Medulla oblongata (tissue), 1 donor: ENCODE data around the gene C9.
A peak's percentile ranks its signal among the peaks of the same experiment; 100 is the strongest.
"Not testable (repeated sequence)": the region's sequence is repeated elsewhere in the genome, so short reads cannot be mapped to it uniquely, and the experiment has no call there.

Experiments
- DNase-seq: peaks from one replicate; pipeline ENCODE4 v3.0.0-alpha.2; 2015; ENCODE audit errors: extremely low spot score

C9 gene

DNA sequence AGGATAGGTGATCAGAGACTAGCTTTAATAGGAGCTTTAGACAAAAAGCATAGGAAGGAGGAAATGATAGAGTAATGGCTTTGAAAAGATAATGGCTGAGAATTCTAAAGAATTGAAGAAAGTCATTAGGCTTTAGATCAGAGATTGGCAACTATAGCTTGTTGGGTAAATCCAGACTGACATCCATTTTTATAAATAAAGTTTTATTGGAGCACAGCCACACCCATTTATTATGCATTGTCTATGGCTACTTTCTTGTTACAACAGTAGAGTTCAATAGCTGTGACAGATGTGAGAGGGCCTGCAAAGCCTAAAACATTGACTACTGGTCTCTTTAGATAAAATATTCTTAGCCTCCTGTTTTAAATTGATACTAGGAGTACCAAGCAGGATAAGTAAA is 104.2 kb downstream of the C9 start:
- DNase-seq = no peak

DNA sequence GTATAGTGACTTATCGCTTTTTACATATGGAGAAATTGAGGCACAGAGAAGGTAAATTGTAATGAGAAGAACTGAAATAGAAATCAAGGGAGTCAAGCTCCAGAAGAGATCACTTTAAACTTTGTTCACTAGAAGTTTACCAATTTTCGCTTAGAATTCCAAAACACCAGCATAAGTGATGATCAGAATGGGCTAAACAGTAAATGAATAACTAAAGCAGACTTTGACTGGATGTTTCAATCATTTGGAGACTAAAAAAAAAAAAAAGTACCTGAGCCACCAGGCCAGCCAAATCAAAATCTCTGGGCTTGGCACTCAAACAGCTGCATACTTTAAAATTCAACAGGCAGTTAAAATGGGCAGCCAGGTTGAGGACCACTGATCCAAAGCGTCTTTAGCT is 106.7 kb downstream of the C9 start:
- DNase-seq = no peak

DNA sequence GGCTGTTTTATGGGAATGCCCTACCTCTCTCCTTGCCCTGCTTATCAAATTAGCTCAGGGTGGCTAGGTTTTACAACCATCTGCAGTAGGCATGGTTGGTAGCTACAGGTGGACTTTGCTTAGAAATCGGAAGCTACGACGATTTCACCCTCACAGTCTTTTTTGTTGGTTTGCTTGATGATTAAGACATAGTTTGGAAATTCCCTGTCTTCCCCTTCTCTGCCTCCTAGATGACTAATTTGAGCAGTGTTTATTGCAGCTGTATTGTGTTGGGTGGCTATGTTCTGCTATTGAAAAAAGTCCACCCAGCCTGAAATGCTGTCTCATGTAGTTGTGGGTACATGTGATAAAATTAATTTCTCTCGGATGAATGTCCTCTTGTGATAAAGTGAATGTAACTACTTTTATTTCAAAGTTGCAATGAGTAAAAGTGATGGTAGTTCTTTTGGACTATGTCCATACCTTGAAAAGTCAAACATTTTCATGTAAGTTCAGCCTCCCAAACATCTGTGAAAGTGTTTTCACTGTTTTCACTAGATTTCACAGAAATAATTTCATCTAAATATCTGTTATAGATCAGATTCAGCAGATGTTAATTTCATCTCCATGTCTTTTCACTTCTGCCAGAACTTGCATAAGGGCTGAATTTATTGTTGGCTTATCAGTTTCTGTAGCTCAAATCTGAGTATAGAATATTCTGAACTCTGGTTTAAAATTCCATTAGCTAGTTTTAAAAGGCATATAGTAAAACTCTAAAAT is 107.6 kb downstream of the C9 start:
- no peak for DNase-seq

DNA sequence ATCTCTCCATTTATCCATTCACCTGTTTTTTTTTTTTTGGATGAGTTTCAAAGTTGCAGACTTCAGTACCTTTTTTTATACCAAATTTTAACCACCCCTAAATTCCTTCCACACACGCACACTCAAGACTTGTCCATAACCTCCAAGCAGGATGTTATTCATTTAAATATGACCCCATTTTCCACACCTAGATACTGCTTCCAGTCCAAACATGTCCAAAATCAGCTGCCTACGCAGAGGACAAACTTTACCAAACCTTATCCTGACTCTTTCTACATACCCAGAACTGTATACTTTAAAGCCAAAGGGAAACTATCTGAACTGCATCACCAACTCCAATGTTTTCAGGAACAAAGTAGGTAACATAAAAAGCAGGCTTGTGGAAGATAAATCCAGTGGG is 108.9 kb downstream of the C9 start:
- DNase-seq = no peak

DNA sequence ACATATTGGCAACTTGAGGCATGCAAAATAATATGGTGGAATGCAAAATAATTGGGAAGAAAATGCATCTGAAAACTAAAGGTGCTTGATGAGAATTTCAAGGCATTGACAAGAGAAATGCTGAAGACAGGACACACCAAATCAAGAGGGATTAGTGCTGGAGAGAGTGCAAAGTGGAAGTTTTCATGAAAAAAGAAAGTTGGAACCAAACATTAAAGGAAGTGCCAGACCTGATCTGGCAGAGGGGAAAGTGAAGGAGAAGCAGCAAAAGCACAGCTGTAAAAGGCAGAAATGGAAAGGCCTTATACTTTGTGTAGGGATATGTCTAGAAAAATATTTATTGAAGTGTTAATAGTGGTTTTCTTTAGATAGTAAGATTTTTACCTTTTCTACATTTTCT is 109.6 kb downstream of the C9 start:
- DNase-seq = peak; percentile 23

DNA sequence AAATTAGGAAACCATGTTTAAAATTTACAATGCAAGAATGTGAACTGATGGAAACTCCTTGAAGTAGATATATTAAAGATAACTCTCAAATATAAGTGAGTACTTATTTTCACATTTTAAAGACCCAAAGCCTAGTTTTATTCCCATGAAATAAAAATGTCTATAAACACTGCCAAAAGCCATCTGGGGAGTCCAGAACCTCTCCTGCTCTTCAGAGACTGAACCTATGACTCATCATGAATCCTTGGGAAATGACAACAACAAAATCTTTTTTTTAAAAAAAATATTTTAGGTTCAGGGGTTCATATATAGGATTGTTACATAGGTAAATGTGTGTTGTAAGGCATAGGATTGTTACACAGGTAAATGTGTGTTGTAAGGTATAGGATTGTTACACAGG is 111.1 kb downstream of the C9 start:
- no peak for DNase-seq

DNA sequence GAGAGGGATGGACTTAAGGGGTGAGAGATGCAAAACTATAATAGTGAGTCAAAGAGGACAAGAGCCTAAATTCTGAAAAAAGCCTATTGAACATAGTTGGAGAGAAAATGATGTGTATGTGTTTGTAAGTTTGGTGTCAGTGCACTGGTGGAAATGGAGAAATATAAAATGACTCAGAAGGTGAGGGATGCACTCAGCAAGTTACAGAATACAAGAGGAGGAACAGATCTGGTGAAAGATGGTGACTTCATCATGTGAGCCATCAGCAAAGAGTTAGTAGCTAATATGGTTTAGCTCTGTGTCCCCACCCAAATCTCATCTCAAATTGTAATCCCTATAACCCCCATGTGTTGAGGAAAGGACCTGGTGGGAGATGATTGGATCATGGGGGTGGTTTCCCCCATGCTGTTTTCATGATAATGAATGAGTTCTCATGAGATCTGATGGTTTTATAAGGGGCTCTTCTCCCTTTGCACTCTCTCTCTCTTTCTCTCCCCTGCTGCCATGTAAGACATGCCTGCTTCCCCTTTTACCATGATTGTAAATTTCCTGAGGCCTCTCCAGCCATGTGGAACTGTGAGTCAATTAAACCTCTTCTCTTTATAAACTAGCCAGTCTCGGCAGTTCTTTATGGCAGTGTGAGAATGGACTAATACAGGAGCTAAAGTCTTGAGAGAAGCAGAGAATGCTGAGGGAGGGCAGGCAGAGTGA is 114.6 kb downstream of the C9 start:
- no peak for DNase-seq

DNA sequence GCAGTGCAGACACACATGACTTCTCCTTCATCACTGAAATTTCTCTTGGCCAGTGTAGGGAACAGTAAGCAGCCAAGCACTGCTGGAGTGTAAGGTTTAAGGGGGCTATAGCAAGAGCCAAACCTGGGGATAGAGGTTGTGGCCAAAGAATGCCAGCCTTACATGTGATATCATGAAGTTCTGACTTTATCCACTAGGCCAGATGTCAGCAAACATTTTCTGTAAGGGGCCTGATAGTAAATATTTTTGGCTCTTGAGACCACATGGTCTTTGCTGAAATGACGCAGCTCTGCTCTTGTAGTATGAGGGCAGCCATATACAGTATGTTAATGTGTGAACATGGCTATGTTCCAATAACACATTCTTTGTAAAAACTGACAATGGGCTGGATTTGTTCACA is 115.2 kb downstream of the C9 start:
- DNase-seq = no peak

DNA sequence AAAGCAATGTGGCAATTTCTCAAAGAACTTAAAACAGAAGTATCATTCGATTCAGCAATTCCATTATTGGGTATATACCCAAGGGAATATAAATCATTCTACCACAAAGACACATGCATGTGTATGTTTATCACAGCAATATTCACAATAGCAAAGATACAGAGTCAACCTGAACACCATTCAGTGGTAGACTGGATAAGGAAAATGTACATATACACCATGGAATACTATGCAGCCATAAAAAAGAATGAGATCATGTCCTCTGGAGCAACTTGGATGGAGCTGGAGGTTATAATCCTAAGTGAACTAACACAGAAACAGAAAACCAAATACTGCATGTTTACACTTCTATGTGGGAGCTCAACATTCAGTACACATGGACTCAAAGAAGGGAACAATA is 123.5 kb downstream of the C9 start:
- no peak for DNase-seq

DNA sequence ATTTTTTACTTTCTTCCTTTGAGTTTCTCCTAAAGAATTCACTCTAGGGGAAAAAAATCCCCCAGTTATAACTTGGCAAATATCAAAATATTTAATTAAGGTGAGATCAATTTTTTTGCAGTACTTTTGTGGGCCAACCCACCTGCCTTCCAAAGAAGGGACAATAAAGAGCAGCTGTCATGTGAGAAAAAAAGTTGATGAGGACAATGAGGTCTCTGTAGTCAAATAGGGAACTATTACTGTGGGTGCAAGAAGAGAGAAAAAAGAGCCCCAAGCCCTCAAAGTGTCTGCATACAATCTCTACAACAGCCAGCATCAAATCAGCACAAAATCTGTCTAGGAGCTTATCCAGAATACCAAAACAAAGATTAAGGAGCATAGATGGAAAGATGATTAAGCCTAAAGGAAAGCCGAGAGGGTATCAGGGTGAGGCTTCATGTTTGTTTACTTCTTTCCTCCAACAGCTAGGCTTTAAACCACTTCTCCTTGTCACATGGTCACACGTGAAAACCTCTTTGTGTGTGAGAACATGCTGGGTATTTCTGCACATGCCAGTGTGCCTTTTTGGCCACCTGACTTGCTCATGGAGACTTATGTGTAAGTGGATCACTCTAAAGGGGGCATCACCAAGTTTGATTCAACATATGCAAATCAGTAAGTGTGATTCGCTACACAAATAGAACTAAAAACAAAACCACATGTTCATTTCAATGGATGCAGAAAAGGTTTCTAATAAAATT is 125.8 kb downstream of the C9 start:
- no peak for DNase-seq

DNA sequence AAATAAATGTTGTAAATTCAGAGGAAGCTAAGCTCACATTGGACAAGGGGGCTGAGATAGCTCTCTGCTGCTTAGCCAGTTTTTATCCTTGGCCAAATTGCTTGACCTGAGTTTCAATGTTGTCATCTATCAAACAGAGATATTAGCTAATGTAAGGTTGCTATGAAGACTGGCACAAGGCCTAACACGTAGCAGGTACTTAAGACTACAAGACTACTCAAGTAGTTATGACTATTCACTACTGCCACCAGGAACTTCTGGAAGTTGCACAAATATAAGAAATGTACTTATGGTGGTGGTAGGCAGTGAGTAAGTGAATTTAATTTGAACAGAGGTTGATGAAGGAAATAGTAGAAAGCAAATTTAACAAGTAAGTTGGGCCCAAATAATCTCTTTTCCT is 127.6 kb downstream of the C9 start:
- DNase-seq = no peak

DNA sequence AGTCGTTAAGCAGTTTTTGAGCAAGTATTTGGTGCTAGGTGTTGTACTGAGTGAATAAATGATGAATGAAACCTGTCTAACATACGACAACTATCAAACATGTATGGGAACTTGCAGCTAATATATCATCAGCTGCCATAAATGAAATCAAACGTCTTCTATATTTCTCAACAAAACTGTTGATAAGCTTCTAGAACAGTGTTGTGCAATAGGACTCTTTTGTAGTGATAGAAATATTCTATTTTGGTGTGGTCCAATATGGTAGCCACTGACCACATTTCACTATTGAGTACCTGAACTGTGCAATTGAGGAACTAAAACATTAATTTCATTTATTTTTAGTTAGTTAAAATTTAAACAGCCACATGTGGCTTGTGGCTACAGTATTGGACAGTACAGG is 128.6 kb downstream of the C9 start:
- DNase-seq = no peak

DNA sequence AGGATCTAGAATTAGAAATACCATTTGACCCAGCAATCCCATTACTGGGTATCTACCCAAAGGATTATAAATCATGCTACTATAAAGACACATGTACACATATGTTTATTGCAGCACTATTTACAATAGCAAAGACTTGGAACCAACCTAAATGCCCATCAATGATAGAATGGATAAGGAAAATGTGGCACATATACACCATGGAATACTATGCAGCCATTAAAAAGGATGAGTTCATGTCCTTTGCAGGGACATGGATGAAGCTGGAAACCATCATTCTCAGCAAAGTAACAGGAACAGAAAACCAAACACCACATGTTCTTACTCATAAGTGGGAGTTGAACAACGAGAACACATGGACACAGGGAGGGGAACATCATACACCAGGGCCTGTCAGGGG is 129.8 kb downstream of the C9 start:
- DNase-seq = not testable (repeated sequence)
